Spinal cord (tissue), 10 donors: ENCODE data around the gene RPAP3. TPM values are rescaled to one million over a fixed set of nuclear protein-coding genes. Genes with fewer than 3 reads are reported as not detected.

Experiments used
- DNase-seq, 6 donors: peaks; one replicate each; pipeline versions ENCODE4 v3.0.0 to v3.0.0-alpha.2; 2013 to 2015; ENCODE audit warnings: low spot score in 6 of 6, low read depth in 4 of 6
- H3K27ac ChIP-seq: one replicate; pipeline ENCODE4 v1.5.1; 2013; ENCODE audit warnings: low read depth, low read length, control low read depth
- H3K27me3 ChIP-seq: one replicate; pipeline ENCODE4 v1.6.1; 2013; ENCODE audit warnings: low read length; ENCODE audit not compliant: control insufficient read depth, insufficient read depth
- H3K36me3 ChIP-seq: one replicate; pipeline ENCODE4 v1.6.1; 2013; ENCODE audit warnings: low read length; ENCODE audit not compliant: control insufficient read depth, insufficient read depth
- H3K4me1 ChIP-seq: one replicate; pipeline ENCODE4 v1.6.1; 2013; ENCODE audit warnings: low read length; ENCODE audit not compliant: control insufficient read depth, insufficient read depth
- H3K4me3 ChIP-seq: one replicate; pipeline ENCODE4 v1.5.1; 2013; ENCODE audit warnings: low read depth, low read length, control low read depth
- H3K9me3 ChIP-seq: one replicate; pipeline ENCODE4 v1.6.1; 2013; ENCODE audit warnings: low read length; ENCODE audit not compliant: control insufficient read depth, insufficient read depth
- WGBS: methylation state at CpG from one replicate; pipeline ENCODE4 v1.1.5; 2013; ENCODE audit warnings: missing lambda C conversion rate; ENCODE audit not compliant: insufficient coverage; 5-methylcytosine and 5-hydroxymethylcytosine counted together
- polyA plus RNA-seq, 2 donors: library from polyadenylated mRNA; unstranded; fragments of 120-200 nt; gene quantifications; one replicate each; pipeline ENCODE4 v1.2.1, GENCODE V29; 2013; ENCODE audit not compliant: insufficient read length in 2 of 2
- total RNA-seq, 2 donors: library from RNA; depleted of rRNA in 1 of 2; stranded (reverse); fragments of 120-200 nt in 1 of 2; fragments of >200 nt in 1 of 2; gene quantifications; one replicate each; pipeline versions ENCODE4 v1.2.3 to v1.2.4, GENCODE V29; 2013 to 2014
- donor health status: healthy.

The RPAP3 gene
- total and polyA plus RNA-seq, 4 donors = 25.6 to 35.3 (median 26.1) TPM

DNA sequence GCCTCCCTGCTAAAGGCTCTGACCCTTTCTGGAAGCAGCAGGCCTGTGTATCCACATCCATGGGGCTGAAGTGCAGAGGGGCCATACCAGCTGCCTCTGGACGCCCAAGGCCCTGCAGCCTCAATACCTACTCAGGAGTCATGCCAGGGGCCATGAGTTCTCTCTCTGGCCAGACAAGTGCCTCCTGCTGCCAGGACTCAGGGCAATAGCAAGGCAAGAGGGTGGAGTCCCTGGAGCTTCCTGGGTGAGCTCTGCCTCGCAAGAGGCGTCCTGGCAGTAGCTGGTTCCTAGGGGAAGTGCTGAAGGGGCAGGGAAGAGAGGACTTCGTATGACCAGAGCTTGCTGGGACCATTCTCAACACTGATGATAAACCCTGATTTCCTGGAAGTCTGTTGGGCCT is 30.4 kb upstream of the RPAP3 start:
- no peaks in the 10 kb centered on the region for H3K9me3 ChIP-seq
- H3K27me3 ChIP-seq = no peaks in the 10 kb centered on the region
- peaks cover 58% of the 10 kb centered on the region for H3K4me1 ChIP-seq
- peak overlapping the region; percentile 84 for H3K27ac ChIP-seq
- no peak overlapping the region for H3K4me3 ChIP-seq
- no peak for DNase-seq
- WGBS = 94% methylated on average over 4 of the region's 4 CpGs
- H3K36me3 ChIP-seq = peaks cover 28% of the 10 kb centered on the region

DNA sequence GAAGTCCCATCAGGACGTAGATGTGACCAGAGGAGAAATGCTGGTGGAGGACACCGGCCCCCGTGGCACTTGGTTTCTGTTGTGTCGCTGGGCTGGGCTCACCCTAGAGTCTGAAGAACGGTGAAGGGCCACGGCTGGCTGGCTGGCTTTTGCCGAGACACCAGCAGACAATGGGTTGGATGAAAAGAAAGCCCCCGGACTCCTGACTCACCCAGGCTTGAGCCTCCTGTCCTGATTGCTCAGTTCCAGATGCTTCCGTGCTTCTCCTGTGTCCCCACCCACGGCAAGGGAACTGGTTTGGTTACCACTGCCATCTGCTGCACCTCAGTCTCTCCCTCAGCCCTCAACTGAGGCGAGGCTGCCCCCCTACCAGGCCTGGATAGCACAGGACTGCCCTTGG is 29.8 kb upstream of the RPAP3 start:
- no peaks in the 10 kb centered on the region for H3K27me3 ChIP-seq
- 95% methylated on average over 11 of the region's 11 CpGs for WGBS
- peaks cover 52% of the 10 kb centered on the region for H3K4me1 ChIP-seq
- DNase-seq = no peak
- H3K4me3 ChIP-seq = no peak overlapping the region
- H3K36me3 ChIP-seq = peaks cover 28% of the 10 kb centered on the region
- no peaks in the 10 kb centered on the region for H3K9me3 ChIP-seq
- peak overlapping the region; percentile 7 for H3K27ac ChIP-seq

DNA sequence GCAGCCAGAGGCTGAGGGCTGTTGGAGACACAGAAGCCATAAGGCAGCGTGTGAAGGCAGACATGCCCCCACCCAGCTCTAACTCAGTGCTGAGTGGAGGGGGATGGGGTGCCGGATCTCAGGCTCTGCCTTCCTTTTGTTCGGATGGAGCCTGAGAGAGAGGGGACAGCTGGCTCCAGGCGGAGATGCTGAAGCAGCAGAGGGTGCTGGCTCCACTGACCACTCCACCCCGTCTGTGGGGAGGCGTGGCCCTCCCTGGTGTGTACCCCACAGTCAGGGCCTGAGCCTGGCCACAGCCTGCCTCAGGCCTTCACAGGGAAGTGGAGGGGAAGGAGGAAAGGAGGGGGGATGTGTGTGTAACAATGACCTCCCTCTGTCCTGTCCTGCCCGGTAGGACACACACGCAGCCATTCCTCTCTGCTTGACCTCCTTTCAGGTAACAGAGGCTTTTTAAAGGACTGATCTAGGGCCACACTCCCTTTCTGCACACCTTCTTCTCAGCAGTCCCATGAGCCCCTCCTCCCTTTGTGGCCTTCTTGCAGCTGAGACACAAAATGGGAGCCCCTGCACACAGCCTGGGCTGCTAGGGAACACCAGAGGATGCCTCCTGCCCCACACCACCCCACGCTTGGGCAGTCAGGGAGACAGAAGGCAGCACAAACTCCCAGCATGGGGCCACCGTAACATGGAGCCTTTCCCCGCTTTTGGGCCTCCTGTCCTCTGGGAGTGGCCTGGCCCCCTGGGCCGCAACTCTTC is 29.1 kb upstream of the RPAP3 start:
- peaks cover 45% of the 10 kb centered on the region for H3K4me1 ChIP-seq
- DNase-seq = peak in 2 of 6 donors; percentile 72 to 79
- WGBS = 52% methylated on average over 9 of the region's 12 CpGs
- H3K27me3 ChIP-seq = no peaks in the 10 kb centered on the region
- no peaks in the 10 kb centered on the region for H3K9me3 ChIP-seq
- H3K36me3 ChIP-seq = peaks cover 25% of the 10 kb centered on the region
- no peak overlapping the region for H3K4me3 ChIP-seq
- H3K27ac ChIP-seq = peak overlapping the region; percentile 3

DNA sequence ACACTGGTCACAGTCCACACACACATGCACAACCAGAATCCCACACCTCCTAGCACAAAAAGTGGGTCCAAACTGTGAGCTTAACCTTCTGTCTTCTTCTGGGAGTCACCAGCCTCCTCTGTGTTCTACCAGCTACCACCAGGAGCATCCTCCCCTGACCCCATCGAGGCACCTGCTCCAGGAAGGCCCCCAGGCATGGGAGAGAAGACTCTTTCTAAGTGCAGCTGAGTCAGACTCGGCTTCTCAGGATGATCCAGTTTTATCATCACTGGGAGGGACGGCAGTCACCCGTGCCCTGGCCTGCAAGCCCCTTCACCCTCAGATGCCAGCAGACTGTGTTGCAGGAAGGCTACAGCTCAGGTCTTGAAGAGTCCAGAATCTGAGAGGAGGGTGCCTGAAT is 27.3 kb upstream of the RPAP3 start:
- Histone ChIP-seq H3K27ac (no peak overlapping the region), H3K27me3 (no peaks in the 10 kb centered on the region), H3K4me1 (peaks cover 40% of the 10 kb centered on the region), H3K36me3 (peaks cover 17% of the 10 kb centered on the region), H3K9me3 (no peaks in the 10 kb centered on the region), H3K4me3 (no peak overlapping the region)
- DNase-seq = no peak
- WGBS = 92% methylated on average over 4 of the region's 4 CpGs

DNA sequence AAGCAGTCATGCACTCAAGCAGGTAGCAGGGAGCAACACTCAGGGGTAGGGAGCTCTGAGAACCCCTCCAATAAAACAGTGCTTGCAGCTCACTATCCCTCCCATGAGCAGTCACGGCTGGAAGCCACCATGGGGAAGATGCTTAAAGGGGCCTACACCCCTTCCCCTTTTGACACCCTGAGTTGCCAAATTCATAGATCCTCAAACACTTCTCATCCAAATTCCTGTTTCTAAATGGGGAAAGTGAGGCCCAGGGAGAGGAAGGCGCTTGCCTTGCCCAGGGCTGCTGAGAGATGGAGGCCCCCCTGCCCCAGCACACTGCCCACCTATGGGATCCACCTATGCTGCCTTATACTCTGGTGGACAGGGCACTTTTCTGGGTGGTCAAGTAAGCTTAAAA is 26.7 kb upstream of the RPAP3 start:
- WGBS = 100% methylated on average over 1 of the region's 2 CpGs

DNA sequence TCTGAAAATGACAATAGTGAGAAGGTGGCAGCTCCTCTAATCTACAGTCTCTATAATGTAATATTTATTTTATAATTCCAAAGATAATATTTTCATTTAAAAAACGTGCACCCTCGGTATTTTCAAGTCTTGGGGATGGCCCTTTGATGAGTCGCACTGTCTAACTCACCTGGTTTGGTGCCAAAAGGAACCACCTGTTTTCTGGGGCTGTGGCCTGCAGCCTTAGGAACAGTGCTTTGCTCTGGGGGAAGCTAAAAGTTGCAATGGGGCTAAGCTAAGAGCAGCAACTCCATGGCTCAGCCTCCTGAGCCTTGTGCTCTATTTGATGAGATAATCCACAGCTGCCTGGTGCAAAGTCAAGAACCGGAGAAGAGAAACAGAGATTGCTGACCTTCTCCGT is 25.9 kb upstream of the RPAP3 start:
- H3K4me1 ChIP-seq = peaks cover 30% of the 10 kb centered on the region
- no peak overlapping the region for H3K27ac ChIP-seq
- H3K36me3 ChIP-seq = peaks cover 7% of the 10 kb centered on the region
- no peaks in the 10 kb centered on the region for H3K27me3 ChIP-seq
- no peak for DNase-seq
- H3K4me3 ChIP-seq = no peak overlapping the region
- no peaks in the 10 kb centered on the region for H3K9me3 ChIP-seq
- WGBS = 81% methylated on average over 3 of the region's 5 CpGs

More for the DNA sequence above, 26.7 kb upstream of the RPAP3 start:
- no peak for DNase-seq
- Histone ChIP-seq H3K36me3 (peaks cover 12% of the 10 kb centered on the region), H3K4me3 (no peak overlapping the region), H3K27ac (no peak overlapping the region), H3K27me3 (no peaks in the 10 kb centered on the region), H3K9me3 (no peaks in the 10 kb centered on the region), H3K4me1 (peaks cover 33% of the 10 kb centered on the region)

DNA sequence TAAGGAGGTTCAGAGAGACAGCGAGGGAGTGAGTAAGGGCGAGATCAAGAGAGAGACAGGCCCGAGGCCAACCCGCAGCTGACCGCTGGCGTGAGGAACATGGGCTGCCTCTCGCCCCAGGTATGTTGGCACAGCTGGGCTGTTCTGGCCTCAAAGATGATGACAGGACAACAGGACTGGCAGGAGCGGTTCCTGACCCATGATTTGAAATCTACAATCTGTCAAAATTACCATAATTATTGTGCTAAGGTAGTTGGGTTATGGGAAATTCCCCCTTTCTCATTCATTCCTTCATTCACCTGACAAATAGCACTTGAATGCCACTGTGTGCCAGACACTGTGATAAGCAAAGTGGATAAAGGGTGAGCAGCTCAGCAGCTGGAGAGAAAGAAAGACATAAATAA is 24.5 kb upstream of the RPAP3 start:
- peaks cover 2% of the 10 kb centered on the region for H3K36me3 ChIP-seq
- peaks cover 16% of the 10 kb centered on the region for H3K4me1 ChIP-seq
- DNase-seq = no peak
- 74% methylated on average over 7 of the region's 8 CpGs for WGBS
- no peaks in the 10 kb centered on the region for H3K27me3 ChIP-seq
- no peak overlapping the region for H3K4me3 ChIP-seq
- H3K27ac ChIP-seq = no peak overlapping the region
- H3K9me3 ChIP-seq = no peaks in the 10 kb centered on the region

DNA sequence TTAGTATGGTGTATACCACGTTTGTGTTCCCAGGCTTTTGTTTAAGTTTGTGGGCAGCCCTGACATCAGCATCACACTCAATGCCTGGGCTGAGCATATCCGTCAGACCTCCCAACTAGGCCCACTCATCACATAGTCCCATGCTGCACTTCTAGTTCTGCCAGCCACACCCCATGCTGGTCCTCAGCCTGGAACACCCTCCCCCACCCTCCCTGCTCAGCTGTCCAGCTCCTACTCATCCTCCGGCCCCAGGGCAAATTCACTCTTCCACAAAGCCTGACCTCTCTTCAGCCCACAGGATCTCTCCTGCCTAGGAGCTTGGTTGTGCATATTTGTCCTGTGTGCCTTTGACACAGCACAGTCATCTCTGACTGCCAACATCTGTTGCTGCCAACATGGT is 23.4 kb upstream of the RPAP3 start:
- Histone ChIP-seq H3K9me3 (no peaks in the 10 kb centered on the region), H3K27me3 (no peaks in the 10 kb centered on the region), H3K4me3 (no peak overlapping the region), H3K4me1 (peaks cover 7% of the 10 kb centered on the region), H3K36me3 (no peaks in the 10 kb centered on the region), H3K27ac (no peak overlapping the region)
- 88% methylated on average over 2 of the region's 3 CpGs for WGBS
- no peak for DNase-seq

DNA sequence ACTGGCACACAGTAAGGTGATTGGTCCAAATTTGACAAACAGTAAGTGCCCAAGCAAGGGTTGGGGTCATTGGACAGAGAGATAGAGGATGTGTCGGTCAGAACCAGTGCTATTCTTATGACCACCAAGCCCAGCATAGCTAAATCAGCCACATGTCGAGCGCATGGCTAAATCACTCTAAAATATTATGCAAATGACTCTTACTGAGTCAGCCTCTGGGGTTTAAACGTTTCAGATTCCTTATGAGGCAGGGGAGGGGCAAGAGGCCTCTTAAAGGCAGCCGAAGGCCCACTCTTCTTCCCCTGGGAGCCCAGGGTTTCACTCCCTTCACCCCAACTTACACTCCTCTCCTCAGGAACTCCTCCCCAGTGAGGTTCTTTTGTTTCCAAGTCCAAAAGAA is 20.1 kb upstream of the RPAP3 start:
- Histone ChIP-seq H3K4me1 (peaks cover 18% of the 10 kb centered on the region), H3K27ac (no peak overlapping the region), H3K9me3 (no peaks in the 10 kb centered on the region), H3K27me3 (no peaks in the 10 kb centered on the region), H3K4me3 (no peak overlapping the region), H3K36me3 (no peaks in the 10 kb centered on the region)
- WGBS = no CpG with 5 or more reads among the region's 5 CpGs
- DNase-seq = no peak

DNA sequence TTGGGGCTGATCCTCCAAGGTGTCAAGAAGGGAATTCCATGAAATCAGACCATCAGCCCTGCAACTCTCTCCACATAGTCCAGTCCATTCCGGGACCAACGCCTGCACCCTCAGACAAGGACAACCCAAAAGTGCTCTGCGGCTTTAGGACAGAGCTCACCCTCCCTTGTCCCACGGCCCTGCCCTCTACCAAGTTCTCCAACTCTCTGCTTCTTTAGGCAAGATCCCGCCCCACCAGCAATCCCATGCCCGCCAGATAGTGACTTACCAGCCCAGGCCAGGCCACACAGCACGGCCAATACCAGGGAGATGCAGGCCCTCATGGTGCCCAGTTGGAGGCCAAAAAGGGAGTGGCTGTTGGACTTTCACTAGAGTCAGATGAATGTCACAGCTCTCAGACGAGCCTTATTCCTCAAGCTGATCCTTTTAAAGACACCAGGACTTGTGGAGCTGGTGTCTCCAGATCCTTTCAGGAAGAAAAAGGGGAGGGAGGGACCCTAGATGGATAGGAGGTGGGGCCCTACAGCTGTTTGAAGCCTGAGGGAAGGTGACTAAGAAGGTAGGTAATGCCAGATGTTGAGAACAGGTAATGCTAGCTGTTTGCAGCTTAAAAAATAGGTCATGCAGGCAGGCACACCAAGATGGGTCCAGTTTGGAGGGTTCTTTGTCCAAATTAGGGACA is 19.4 kb upstream of the RPAP3 start, which contains the start of gene ENDOU:
ENDOU (minus strand) TSS at position 400 of the 682 bp plus-strand sequence; CDS start at position 323, 77 bp downstream.
- H3K4me3 ChIP-seq = no peak within 1 kb of the TSS
- H3K9me3 ChIP-seq = no peaks in the 10 kb centered on the region
- no peaks in the 10 kb centered on the region for H3K27me3 ChIP-seq
- H3K27ac ChIP-seq = no peak within 1 kb of the TSS
- DNase-seq = no peak
- peaks cover 18% of the 10 kb centered on the region for H3K4me1 ChIP-seq
- H3K36me3 ChIP-seq = no peaks in the 10 kb centered on the region
- 83% methylated on average over 8 of the region's 8 CpGs for WGBS
